HG03520 (cell line): ENCODE data around the gene RPH3AL.
"Not testable (repeated sequence)": the region's sequence is repeated elsewhere in the genome, so short reads cannot be mapped to it uniquely, and the experiment has no call there.

Experiments used
- ATAC-seq: cut with Tn5 transposase; IDR thresholded peaks from one replicate; pipeline ENCODE4 v1.9.1; 2021; ENCODE audit warnings: mild to moderate bottlenecking, moderate library complexity; ENCODE audit not compliant: unreplicated experiment

The RPH3AL gene

DNA sequence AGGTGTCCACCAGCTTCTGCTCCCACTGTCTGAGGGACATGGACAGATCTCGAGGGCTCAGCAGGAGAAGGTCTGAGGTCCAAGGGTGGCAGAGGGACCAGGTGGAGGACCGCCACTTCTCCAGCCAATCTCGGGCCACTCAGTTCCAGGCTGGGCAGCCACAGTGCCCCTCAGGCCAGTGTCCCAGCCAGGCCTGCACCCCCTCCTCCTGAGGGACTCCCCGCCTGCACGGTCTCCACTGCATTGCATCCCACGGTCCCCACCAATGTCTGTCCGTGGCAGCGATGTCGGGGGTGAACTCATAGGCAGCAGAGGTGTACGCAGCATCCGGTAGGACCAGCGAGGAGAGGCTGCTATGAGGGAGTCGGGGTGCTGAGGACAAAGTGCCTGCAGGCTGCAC, 107.0 kb downstream of the RPH3AL start:
- no peak for ATAC-seq

DNA sequence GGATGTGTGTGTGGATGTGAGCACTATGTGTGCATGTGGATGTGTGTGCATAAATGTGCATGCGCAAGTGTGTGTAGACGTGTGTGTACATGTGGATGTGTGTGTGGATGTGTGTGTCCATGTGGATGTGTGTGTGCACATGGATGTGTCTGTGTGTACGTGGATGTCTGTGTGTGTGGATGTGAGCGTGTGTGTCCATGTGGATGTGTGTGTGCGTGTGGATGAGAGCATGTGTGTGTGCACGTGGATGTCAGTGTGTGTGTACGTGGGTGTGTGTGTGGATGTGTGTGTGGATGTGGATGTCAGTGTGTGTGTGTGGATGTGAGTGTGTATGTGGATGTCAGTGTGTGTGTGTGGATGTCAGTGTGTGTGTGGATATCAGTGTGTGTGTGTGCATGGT, 107.6 kb downstream of the RPH3AL start:
- no peak for ATAC-seq

DNA sequence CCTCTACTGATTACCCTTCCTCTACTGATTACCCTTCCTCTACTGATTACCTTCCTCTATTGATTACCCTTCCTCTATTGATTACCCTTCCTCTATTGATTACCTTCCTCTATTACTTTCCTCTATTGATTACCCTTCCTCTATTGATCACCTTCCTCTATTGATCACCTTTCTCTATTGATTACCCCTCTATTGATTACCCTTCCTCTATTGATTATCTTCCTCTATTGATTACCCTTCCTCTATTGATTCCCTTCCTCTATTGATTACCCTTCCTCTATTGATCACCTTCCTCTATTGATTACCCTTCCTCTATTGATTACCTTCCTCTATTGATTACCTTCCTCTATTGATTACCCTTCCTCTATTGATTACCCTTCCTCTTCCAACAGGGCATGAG, 108.7 kb downstream of the RPH3AL start:
- ATAC-seq, result not testable (repeated sequence)

DNA sequence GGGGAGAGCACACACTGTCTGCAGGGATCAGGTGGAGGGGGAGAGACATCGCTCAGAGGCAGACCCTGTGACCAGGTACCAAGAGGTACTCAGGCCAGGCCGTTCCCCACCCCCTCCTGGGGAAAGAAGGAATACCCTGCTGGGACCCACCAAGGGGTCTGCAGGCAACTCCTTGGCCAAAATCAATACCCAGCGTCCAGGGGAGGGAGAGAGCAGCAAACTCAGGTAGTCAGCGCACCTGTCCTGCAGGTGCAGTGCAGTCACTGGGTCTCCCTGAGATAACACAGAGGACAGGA, 113.7 kb downstream of the RPH3AL start:
- no peak for ATAC-seq

DNA sequence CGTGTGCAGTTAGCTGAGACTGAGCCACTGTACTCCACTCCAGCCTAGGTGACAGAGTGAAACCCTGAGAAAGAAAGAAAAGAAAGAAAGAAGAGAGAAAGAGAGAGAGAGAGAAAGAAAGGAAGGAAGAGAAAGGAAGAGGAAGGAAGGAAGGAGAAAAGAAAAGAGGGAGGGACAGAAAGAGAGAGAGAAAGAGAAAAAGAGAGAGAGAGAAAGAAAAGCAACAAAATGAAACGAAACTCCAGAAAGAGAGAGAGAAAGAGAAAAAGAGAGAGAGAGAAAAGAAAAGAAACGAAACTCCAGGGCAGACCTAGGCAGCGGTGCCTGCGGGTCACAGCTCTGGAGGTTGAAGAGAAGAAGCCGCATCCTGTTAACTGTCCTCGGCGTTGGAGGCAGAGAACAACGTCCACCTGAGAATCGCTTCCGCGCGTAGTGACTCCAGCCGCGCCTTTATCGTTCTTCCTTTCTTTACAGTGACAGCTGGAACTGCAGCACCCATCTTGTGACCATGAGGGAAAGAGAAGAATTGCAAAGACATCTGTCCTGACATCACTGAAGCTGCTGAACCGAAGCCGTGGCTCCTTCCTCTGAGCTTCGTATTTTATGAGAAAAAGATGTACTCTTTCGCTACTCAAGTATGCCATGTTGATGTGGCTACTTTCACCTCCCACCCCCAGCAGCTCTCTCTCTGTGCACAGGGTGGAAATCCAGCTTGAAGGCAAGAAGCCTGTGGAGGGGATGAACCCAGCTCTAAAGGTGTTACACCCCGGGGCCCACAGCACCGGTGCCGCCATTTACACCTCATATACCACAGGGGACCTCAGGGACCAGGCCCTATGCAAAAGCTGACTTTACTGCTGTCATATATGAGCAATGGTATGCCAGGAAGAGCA, 114.3 kb downstream of the RPH3AL start:
- ATAC-seq, result no peak

DNA sequence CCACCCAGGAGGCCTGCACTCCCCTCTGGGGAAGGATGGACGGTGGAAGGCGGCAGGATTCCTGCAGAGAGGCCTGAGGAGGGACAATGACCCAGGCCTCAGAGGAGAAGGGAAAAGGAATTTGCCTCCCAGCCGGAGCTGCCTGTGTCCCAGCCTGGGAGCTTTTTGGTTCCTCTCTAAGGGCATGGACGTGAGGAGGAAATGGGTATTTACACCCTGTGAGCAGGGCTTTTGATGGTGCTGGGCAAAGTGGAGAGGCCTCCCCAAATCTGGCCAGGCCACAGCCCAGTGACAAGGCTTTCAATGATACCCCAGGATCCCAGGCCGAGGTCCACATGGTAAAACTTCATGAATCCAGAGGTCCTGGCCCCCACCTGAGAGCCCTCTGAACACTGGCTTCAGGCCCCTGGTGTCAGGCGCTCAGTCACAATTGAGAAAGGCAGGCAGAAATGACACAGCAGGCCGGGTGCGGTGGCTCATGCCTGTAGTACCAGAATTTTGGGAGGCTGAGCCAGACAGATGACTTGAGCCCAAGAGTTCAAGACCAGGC, 115.1 kb downstream of the RPH3AL start:
- ATAC-seq, result no peak

DNA sequence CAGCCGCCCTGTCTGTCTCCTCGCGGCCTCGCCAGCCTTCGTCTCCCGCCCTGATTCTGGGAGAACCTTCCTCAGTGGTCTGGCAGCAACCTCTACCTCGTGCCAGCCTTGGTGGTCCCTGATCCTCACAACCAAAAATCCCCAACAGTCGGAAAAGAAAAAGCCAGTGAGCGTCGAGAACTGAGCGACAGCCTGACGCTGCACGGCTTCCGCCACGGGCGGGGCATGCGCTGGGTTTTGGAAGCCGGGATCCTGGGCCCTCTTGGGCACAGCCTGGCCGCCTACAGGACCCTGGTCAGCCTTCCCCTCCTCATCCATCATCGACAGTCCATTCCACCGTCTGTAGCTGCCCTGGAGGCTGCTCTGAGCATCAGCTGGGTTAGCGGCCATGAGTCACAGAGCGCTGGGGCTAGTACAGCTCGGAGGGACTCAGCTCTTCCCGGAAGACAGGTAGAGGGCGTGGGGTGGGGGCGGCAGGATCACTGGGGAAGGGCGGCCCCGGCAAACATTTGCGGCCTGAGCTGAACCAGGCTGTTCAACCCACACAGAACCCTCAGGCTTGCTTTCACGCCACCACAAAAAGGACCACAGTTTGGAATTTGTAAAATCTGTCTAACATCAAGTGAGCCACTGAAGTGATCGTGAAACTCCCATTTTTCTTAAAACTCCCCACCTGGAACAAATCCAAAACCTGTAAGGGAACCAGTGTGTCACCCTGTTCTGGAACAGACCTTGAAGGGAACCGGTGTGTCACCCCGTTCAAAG, 115.8 kb downstream of the RPH3AL start:
- no peak for ATAC-seq

DNA sequence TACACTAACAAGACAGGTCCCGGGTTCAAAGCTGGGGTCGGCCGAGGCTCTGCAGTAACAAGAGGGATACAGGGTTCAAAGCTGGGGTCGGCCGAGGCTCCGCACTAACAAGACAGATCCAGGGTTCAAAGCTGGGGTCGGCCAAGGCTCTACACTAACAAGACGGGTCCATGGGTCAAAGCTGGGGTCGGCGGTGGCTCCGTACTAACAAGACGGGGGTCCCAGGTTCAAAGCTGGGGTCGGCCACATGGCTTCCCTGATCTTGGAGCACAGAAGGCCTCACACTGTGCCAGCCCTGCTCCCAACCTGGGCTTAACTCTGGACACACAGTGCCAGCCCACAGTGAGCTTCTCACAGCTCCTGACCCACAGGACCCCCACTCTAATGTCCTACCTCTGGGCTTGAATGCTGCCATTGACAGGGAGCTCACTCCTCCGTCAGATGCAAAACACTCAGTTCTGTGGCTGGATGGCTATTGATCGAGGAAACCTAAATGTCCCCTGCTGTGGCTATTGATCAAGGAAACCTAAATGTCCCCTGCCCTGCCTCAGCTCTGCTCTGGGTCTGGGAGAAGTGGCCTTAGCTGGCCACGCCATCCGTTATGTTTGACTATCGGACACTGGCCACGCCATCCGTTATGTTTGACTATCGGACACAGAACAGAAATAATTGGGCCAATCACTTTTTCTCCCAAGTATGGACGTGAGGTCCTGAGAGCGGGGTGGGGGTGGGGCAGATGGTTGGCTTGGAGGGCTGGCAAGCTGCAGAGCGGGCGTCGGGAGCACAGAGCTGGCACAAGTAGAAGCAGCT, 116.6 kb downstream of the RPH3AL start:
- ATAC-seq, result no peak

DNA sequence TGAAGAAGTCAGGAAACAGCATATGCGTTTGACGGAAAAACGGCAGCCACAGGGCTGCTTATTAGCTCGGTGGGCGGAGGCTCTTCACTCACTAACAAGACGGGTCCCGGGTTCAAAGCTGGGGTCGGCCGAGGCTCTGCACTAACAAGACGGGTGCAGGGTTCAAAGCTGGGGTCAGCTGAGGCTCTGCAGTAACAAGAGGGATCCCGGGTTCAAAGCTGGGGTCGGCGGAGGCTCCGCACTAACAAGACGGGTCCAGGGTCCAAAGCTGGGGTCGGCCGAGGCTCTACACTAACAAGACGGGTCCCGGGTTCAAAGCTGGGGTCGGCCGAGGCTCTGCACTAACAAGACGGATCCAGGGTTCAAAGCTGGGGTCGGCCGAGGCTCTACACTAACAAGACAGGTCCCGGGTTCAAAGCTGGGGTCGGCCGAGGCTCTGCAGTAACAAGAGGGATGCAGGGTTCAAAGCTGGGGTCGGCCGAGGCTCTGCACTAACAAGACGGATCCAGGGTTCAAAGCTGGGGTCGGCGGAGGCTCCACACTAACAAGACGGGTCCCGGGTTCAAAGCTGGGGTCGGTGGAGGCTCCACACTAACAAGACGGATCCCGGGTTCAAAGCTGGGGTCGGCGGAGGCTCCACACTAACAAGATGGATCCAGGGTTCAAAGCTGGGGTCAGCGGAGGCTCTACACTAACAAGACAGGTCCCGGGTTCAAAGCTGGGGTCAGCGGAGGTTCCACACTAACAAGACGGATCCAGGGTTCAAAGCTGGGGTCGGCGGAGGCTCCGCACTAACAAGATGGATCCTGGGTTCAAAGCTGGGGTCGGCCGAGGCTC, 117.4 kb downstream of the RPH3AL start:
- ATAC-seq, result not testable (repeated sequence)

DNA sequence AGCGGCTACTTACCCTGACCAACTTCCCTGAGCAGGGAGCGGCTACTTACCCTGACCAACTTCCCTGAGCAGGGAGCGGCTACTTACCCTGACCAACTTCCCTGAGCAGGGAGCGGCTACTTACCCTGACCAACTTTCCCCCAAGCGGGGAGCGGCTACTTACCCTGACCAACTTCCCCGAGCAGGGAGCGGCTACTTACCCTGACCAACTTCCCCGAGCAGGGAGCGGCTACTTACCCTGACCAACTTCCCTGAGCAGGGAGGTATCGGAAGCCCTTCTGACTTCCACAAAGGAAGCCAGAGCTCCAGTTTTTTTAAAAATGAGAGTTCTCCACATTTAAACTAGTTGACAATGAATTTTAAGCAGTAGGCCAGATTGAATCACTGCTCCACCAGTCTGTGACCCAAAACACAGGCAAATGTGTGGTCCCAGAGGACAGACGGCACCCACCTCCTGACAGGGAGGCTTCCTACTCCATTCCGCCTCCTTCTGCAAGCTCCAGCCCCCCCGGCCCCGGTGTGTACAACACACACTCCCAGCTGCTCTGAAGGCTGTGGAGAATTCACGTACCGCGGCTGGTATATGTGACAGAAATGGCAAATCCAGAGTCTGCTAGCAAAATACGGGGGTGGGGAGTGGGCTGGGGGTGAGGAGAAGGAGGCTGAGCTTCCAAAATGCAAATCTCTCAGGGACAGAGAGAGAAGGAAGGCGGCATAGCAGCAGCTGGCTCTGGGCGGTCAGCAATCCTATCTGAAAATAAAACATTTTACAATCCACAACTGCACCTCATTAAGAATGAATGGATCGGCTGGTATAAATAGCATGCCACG, 118.2 kb downstream of the RPH3AL start:
- ATAC-seq, result not testable (repeated sequence)

DNA sequence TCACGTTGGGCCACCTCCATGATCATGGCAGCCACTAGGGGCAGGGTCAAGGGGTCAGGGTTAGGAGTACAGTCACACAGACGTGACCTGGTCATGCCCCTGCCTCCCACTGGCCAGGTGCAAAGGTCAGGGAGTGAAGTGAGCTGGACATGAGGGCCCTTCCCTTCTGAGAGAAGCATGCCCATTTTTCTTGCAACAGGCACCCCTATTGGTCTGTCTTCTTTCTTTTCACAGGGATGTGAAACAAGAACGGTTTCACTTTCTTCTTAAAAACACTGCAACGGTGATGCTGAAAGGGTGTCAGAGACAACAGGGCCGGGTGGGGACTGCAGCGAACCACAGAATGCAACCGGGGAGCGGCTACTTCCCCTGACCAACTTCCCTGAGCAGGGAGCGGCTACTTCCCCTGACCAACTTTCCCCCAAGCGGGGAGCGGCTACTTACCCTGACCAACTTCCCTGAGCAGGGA, 119.1 kb downstream of the RPH3AL start:
- ATAC-seq, result no peak

DNA sequence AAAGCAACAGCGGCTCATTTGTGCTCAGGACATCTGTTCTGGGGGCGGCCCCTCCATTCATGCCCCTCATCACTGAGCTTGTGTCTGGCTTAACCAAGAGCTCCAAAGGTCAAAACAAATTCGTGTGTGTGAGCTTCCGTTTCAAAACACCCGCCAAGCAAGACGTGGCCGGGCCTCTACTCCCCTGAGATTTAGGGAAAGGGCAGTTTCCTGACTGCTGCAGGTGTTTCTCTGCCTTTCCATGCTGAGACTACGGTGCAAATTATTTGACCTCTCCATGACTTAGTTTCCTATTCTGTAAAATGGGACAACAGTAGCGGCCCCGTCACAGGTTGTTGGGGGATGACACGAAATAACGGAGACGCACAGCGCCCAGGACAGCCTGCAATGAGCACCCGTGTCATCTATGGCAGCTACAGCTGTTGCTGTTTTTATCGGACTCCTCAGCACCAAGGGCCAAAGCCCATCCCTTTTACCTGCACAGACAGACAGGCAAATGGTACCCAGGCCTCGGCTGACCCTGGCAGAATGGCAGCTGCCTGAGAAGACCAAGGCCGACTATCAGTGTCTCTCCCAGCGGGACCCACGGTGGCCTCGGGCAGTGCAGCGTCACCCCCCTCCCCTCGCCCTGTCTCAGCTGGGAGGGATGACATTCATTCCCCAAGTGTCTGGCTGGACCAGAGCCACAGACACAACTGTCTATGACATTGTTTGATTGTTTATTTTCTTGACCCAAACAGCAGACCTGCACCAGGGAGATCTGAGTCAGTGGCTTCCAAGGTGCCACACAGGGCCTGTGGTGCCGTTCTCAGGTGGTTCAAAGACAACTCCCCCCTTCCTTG, 120.4 kb downstream of the RPH3AL start:
- no peak for ATAC-seq

DNA sequence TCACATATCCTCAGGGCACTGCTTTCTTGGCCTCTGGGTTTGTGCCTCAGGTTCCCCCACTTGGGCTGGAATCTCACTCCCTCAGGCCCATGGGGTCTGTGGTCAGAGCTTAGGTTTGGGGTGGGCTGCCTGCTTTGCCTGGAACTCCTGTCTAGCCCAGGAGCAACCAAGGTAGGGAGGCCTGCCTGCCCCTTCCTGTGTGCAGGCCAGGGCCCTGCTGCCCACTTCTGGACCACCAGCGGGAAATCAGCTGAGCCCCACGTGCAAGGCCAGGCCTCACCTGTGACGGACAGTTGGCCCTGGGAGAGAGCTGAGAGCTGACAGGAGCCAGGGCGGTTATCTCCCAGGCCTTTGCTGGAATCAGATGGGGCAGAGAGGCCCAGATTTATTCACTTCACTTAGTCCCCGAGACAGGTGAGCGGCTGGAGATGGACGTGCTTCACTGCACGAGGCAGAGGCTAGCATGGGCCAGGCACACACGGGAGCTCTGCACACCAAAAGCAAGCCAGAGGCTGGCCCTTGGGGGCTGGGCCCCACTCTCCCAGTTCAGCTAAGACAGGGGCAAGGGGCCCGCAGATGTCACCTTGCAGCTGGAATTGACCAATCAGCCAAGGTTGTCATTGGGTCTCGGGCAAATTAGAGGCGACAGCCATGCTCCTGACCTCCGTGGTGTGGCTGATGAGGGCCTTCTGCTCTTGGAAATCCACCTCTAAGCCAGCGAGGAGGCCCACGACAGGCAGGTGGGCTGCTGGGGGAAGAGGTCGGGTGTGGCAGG, 121.2 kb downstream of the RPH3AL start:
- ATAC-seq, result no peak

DNA sequence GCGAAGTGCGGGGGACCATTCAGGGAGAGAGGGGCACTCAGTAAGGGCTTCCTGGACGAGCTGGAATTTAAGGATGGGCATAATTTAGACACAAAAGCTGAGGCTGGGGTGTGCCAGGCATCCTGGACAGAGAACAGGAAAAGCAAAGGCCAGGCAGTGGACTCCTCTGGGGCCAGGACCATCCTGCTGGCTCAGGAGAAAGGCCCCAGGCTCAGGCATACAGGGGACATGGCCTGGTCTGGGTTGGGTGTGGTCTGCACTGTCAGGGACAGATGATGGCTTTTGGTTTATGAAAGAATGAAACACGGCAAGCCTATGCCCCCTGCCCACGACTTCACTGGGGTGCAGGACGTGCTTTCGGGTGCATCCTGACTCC, 122.2 kb downstream of the RPH3AL start:
- ATAC-seq, result no peak

DNA sequence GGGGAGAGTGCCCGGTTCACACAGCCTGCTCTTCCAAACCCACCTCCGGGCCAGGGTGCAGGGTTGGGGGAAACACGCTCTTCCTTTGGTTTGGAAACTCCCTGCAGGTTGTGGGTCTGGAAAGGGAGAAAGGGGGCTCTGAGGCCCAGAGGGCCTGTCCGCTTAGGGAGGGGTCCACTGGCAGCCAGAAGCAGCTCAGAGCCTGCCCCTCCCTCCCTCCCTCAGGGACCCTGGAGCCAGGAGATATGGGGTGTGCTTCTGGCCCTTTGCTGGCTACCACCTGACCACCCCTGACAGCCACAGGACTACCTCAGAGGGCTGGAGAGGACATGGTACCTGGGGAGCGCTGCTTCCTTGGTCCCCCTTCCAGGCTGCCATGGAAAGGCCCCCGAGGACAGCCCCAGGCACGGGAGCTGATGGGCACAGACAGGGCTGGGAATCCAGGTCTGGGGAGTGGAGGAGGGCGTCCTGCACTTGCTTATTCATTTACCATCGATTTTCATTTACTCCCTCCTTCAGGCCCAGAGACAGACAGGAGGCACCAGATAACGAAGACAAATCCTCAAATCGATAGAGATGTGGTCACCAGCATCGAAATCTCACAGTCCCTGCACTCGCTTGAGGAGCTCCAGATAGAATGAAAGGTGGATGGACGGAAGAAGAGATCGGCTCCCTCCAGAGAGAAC, 122.8 kb downstream of the RPH3AL start:
- no peak for ATAC-seq

DNA sequence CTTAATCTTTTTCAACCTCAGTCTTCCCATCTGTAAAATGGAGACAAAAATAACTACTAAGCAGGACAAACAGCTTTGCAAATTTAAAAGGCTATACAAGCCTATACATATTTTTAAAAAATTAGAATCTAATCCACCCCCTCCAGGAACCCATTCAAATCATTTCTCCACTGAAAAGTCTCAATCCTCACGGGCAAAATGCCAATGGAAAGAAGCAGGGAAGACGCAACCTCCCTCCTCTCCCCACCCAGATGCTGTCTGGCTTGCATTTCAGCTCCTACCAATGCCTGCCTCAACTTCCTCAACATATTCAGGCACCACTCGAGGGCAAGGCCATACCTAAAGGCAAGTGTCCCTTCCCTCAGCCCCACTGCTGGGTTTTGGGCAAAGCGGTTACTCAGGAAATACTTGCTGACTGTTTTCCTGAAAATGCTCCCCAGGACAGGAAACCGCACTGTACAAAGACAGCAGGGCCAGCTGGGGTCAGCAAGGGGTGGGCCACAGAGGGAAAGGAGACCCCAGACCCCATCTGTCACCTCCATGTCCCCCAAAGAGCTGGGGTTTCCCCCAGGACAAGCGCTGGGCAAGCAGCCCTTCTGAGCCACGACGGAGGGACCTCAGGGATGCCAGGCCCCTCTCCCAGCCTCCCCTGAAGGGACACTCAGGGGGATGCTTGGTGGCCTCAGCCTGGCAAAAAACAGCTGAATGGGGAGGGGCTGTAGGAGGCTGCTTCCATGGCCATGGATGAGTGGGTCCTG, 123.5 kb downstream of the RPH3AL start:
- ATAC-seq, result no peak
